ENCODE measurements around the gene NELFA. TPM values are rescaled to one million over a fixed set of nuclear protein-coding genes. Genes with fewer than 3 reads are reported as not detected.
"Not testable (repeated sequence)": the region's sequence is repeated elsewhere in the genome, so short reads cannot be mapped to it uniquely, and the experiment has no call there.

NELFA gene
- total RNA-seq, 2 experiments from 2014 or later = 44.1 to 45.3 TPM

DNA sequence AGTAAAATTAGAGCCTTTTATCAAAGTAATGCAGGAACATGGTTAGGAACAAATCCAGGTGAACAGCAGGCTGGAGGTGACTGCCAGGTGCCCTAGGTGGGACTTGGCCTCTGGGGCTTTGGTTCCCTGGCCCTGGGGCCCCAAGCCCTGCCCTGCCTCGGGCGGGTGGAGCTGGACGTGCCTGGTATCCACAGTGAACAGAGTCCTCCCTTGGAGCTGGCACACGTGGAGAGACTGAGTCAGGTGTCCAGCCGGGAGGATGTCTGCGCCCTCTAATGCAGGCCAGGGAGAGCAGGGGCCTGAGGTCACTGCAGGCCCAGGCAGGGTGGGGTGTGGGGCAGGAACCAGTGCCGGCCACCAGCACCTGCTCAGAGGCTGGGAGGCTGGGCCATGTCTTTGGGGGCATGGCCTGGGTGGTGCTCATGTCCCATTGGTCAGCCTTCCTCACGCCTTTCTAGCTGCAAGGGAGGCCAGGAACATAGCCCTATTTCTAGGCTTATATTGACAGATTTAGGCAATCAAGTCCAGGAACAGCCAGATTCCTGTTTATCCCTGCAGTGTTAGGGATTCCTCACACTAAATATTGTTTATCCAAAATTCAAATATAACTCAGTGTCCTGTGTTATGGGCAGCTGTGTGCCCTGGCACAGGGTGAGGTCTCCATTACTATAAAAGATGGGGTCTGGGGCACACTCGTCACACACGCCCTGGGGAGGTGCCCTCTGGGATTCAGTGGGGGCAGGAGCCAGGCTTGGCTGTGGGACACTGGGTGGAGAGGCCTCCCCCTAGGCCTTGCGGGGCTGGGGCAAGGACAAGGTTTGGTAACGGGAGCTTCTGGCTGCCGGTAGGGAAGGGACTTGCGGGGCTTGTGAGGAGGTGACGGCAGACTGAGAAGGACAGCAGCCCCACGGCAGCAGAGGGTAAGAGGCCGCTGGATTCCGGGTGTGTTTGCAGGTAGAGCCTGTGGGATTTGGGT is 36.1 kb upstream of the NELFA start:
- Mint-ChIP-seq H3K27ac (no peak overlapping the region), H3K4me3 (no peak overlapping the region), H3K27me3 (ENCODE audit: low read depth) (peaks cover 17% of the 10 kb centered on the region), H3K36me3 (ENCODE audit: low read depth) (no peaks in the 10 kb centered on the region), H3K4me1 (ENCODE audit: low read depth) (peaks cover 3% of the 10 kb centered on the region), H3K9me3 (no peaks in the 10 kb centered on the region)
- intact Hi-C loops (cut with micrococcal nuclease) = no loop called here
- CTCF ChIA-PET = no interaction called here
- DNase-seq = no peak

DNA sequence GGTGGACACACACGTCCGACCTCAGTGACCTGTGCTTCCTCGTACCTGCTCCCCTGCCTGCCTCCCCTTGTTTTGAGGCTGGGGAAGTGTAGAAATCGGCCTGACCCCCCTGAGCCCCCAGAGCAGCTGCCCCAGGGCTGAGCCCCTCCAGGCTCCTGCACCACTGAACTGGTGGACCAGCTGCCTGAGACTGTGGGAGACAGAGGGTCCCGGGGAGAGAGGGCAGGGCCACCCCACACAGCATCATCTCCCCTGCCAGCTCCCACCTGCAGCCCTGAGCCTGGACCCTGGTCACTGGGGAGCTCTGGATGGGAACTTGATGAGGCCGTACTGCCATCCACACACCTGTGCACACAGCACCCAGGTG is 35.3 kb upstream of the NELFA start:
- Mint-ChIP-seq H3K27ac (no peak overlapping the region), H3K27me3 (ENCODE audit: low read depth) (peaks cover 20% of the 10 kb centered on the region), H3K4me1 (ENCODE audit: low read depth) (peaks cover 4% of the 10 kb centered on the region), H3K9me3 (no peaks in the 10 kb centered on the region), H3K36me3 (ENCODE audit: low read depth) (no peaks in the 10 kb centered on the region), H3K4me3 (no peak overlapping the region)
- CTCF ChIA-PET = no interaction called here
- no peak for DNase-seq
- intact Hi-C loops (cut with micrococcal nuclease) = no loop called here

GRCh38 chr4:2043396-2044118 is 34.8 kb upstream of the NELFA start:
- no peak overlapping the region for H3K4me3 Mint-ChIP-seq
- H3K36me3 Mint-ChIP-seq (ENCODE audit: low read depth) = no peaks in the 10 kb centered on the region

DNA sequence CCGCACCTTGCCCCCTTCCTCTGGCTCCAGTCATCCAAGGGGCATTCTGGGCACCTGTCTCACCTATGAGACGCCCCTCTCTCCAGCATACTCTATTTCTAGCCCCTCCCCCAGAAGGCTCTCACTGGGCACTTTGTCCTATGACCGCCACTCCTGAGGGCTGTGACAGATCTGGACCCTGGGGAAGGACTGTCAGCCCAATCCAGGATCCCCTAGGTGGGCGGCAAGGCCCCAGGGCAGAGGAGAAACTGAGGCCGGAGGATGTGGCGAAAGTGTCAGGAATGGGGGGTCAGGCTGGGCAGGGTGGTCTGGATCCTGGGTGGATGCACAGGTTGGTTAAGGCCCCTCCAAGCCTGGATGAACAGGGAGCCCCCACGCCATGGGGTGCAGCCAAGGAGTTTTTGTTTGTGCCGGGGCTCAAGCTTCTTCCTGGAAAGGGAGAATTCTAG is 34.2 kb upstream of the NELFA start:
- Mint-ChIP-seq H3K9me3 (no peaks in the 10 kb centered on the region), H3K27ac (no peak overlapping the region), H3K4me3 (peak overlapping the region; percentile 63), H3K4me1 (ENCODE audit: low read depth) (peaks cover 4% of the 10 kb centered on the region), H3K27me3 (ENCODE audit: low read depth) (peaks cover 19% of the 10 kb centered on the region), H3K36me3 (ENCODE audit: low read depth) (no peaks in the 10 kb centered on the region)
- CTCF ChIA-PET = interaction anchor here (1.0 kb wide), 1 partner anchor 10 kb away, joined by 3 read pairs; no protein-coding TSS in a partner anchor
- no peak for DNase-seq
- intact Hi-C loops (cut with micrococcal nuclease) = no loop called here

More at GRCh38 chr4:2043396-2044118, 34.8 kb upstream of the NELFA start:
- DNase-seq = no peak
- CTCF ChIA-PET = interaction anchor here (1.0 kb wide), 1 partner anchor 9 kb away, joined by 3 read pairs; no protein-coding TSS in a partner anchor
- no peaks in the 10 kb centered on the region for H3K9me3 Mint-ChIP-seq
- H3K27me3 Mint-ChIP-seq (ENCODE audit: low read depth) = peaks cover 21% of the 10 kb centered on the region
- peaks cover 4% of the 10 kb centered on the region for H3K4me1 Mint-ChIP-seq (ENCODE audit: low read depth)
- H3K27ac Mint-ChIP-seq = no peak overlapping the region
- intact Hi-C loops (cut with micrococcal nuclease) = no loop called here

GRCh38 chr4:2042204-2042946 is 33.6 kb upstream of the NELFA start:
- Mint-ChIP-seq H3K36me3 (ENCODE audit: low read depth) (no peaks in the 10 kb centered on the region), H3K4me3 (peak overlapping the region; percentile 63), H3K27ac (no peak overlapping the region), H3K4me1 (ENCODE audit: low read depth) (peaks cover 4% of the 10 kb centered on the region), H3K27me3 (ENCODE audit: low read depth) (peaks cover 19% of the 10 kb centered on the region), H3K9me3 (no peaks in the 10 kb centered on the region)
- intact Hi-C loops (cut with micrococcal nuclease) = no loop called here
- CTCF ChIA-PET = no interaction called here
- DNase-seq = peak; percentile 38

DNA sequence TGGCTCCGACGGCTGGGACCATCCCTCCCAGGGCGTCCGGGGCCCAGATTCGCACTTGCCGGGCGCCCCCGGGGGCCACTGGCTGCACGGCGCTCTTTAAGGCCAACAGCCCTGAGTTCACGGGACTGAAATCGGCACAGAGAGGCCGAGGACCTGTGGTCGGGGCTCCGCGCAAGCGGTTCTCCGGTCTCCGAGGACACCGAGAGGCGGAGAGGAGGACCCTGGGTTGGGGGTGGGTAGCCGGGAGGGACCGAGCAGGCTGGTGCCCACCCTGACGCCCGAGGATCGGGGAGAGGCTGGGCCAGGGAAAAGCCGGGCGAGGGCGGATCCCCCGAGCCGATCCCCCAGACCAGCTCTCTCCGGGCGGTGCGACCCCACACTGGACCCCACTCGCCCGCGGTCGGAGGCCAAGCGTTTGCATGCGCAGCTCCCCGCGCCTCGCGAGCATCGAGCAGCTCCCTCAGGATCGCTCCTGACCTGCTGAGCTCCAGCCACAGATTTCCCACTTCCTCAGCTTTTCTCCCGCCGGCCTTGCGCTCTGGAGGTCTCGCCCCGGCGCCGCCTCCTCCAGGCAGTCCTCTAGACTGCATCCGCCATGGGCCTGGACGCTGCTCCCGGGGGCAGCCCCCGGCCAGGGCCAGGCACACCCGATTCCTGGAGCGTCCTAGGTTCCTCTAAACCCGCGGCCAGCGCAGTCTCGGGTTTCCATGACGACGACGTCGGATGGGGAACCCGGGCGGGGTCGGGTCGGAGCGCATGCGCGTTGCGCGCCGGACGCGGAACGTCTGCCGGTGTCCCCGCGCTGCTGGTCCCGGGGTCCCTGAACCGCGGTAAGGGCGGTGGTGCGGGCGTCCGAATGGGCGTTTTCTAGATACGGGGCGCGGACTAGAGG is 32.7 kb upstream of the NELFA start:
- Mint-ChIP-seq H3K9me3 (no peaks in the 10 kb centered on the region), H3K36me3 (ENCODE audit: low read depth) (no peaks in the 10 kb centered on the region), H3K27ac (no peak overlapping the region), H3K27me3 (ENCODE audit: low read depth) (peaks cover 19% of the 10 kb centered on the region), H3K4me3 (peak overlapping the region; percentile 76), H3K4me1 (ENCODE audit: low read depth) (peaks cover 4% of the 10 kb centered on the region)
- intact Hi-C loops (cut with micrococcal nuclease) = loop anchor here (1.0 kb wide), 1 partner anchor 32 kb away; no protein-coding TSS in a partner anchor
- CTCF ChIA-PET = no interaction called here
- peak; percentile 88 for DNase-seq

- peaks cover 4% of the 10 kb centered on the region for H3K4me1 Mint-ChIP-seq (ENCODE audit: low read depth)
- H3K27me3 Mint-ChIP-seq (ENCODE audit: low read depth) = peaks cover 12% of the 10 kb centered on the region
- H3K9me3 Mint-ChIP-seq = no peaks in the 10 kb centered on the region
- DNase-seq = no peak
- peak overlapping the region; percentile 51 for H3K4me3 Mint-ChIP-seq
- CTCF ChIA-PET = no interaction called here
- intact Hi-C loops (cut with micrococcal nuclease) = loop anchor here (1.0 kb wide), 1 partner anchor 31 kb away; no protein-coding TSS in a partner anchor
- no peaks in the 10 kb centered on the region for H3K36me3 Mint-ChIP-seq (ENCODE audit: low read depth)
- no peak overlapping the region for H3K27ac Mint-ChIP-seq
Observed at GRCh38 chr4:2040391-2041238, 31.8 kb upstream of the NELFA start.

DNA sequence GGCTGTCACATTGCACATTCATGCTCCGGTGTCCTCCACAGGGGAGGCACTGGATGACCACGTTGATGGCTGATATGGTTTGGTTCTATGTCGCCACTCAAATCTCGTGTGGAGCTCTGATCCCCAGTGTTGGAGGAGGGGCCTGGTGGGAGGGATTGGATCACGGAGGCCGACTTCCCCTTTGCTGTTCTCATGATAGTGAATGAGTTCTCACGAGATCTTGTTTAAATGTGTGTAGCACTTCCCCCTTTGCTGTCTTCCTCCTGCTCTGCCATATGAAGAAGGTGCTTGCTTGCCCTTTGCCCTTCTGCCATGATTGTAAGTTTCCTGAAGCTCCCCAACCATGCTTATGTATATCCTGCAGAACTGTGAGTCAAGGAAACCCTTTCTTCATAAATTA is 28.1 kb upstream of the NELFA start:
- no peak for DNase-seq
- peaks cover 4% of the 10 kb centered on the region for H3K4me1 Mint-ChIP-seq (ENCODE audit: low read depth)
- no peaks in the 10 kb centered on the region for H3K9me3 Mint-ChIP-seq
- intact Hi-C loops (cut with micrococcal nuclease) = no loop called here
- H3K36me3 Mint-ChIP-seq (ENCODE audit: low read depth) = no peaks in the 10 kb centered on the region
- H3K4me3 Mint-ChIP-seq = no peak overlapping the region
- CTCF ChIA-PET = interaction anchor here (0.8 to 1.6 kb wide), 2 partner anchors 28 to 102 kb away, joined by 3 read pairs; partner anchors contain the start of gene NELFA
- H3K27me3 Mint-ChIP-seq (ENCODE audit: low read depth) = peaks cover 17% of the 10 kb centered on the region
- no peak overlapping the region for H3K27ac Mint-ChIP-seq

DNA sequence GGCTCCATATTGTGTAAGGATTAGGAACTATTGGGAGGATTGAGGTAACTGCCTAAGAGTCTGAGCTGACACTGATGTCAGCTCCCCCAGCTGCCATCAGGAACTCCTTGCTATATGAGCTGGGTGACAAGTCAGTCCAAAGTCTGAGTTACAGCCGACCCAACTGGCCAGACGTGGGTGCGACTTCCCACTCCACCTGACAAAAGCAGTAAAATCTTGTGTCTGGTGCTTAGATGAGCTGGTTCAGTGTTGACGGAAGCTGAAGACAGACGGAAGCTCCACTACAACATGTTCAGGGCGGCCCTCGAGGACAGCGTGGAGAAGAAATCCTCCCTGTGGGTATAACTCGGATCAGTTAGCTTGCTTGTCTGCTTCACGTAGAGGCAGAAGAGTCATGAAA is 27.6 kb upstream of the NELFA start:
- Mint-ChIP-seq H3K27ac (no peak overlapping the region), H3K36me3 (ENCODE audit: low read depth) (no peaks in the 10 kb centered on the region)
- CTCF ChIA-PET = interaction anchor here (0.8 to 1.6 kb wide), 2 partner anchors 27 to 102 kb away, joined by 3 read pairs; partner anchors contain the start of gene NELFA

GRCh38 chr4:2031161-2031560 is 22.4 kb upstream of the NELFA start:
- H3K4me1 Mint-ChIP-seq (ENCODE audit: low read depth); H3K36me3 Mint-ChIP-seq (ENCODE audit: low read depth); intact Hi-C loops (cut with micrococcal nuclease); H3K27ac Mint-ChIP-seq; CTCF ChIA-PET; H3K9me3 Mint-ChIP-seq; H3K4me3 Mint-ChIP-seq; DNase-seq: not testable (repeated sequence)
- peaks cover 16% of the 10 kb centered on the region for H3K27me3 Mint-ChIP-seq (ENCODE audit: low read depth)

More for the DNA sequence above, 27.6 kb upstream of the NELFA start:
- Mint-ChIP-seq H3K9me3 (no peaks in the 10 kb centered on the region), H3K4me1 (ENCODE audit: low read depth) (peaks cover 2% of the 10 kb centered on the region), H3K27me3 (ENCODE audit: low read depth) (peaks cover 17% of the 10 kb centered on the region), H3K4me3 (no peak overlapping the region)
- intact Hi-C loops (cut with micrococcal nuclease) = no loop called here
- no peak for DNase-seq

DNA sequence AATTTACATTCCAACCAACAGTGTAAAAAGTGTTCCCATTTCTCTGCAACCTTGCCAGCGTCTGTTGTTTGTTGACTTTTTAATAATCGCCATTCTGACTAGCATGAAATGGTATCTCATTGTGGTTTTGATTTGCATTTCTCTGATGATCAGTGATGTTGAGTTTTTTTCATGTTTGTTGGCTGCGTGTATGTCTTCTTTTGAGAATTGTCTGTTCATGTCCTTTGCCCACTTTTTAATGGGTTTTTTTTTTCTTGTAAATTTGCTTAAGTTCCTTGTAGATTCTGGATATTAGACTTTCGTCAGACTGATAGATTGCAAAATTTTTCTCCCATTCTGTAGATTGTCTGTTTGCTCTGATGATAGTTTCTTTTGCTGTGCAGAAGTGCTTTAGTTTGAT is 18.3 kb upstream of the NELFA start:
- intact Hi-C loops (cut with micrococcal nuclease); H3K9me3 Mint-ChIP-seq; H3K27ac Mint-ChIP-seq; CTCF ChIA-PET; DNase-seq; H3K36me3 Mint-ChIP-seq (ENCODE audit: low read depth); H3K4me3 Mint-ChIP-seq; H3K4me1 Mint-ChIP-seq (ENCODE audit: low read depth): not testable (repeated sequence)
- H3K27me3 Mint-ChIP-seq (ENCODE audit: low read depth) = peaks cover 25% of the 10 kb centered on the region

Measured in activated naive CD4-positive, alpha-beta T cell treated with anti-CD3 and anti-CD28 coated beads for 36 hours (primary cell).